CD4-positive, alpha-beta T cell treated with Interferon gamma for 1 hour (primary cell): ENCODE data around the gene NFKBIB.

Experiments
- DNase-seq: peaks from one replicate; pipeline ENCODE4 v3.0.0-alpha.2; 2020

NFKBIB gene

GRCh38 chr19:38907670-38908069, 7.9 kb downstream of the NFKBIB start:
- no peak for DNase-seq

GRCh38 chr19:38908911-38909310, 9.1 kb downstream of the NFKBIB start:
- no peak for DNase-seq

GRCh38 chr19:38910488-38910887, 10.7 kb downstream of the NFKBIB start:
- no peak for DNase-seq

- DNase-seq: no peak
Observed at GRCh38 chr19:38911388-38912001, 11.7 kb downstream of the NFKBIB start.

GRCh38 chr19:38912600-38913514, 13.1 kb downstream of the NFKBIB start:
- no peak for DNase-seq

GRCh38 chr19:38913958-38914357, 14.2 kb downstream of the NFKBIB start:
- no peak for DNase-seq

- no peak for DNase-seq
Observed at GRCh38 chr19:38915329-38916321, 15.9 kb downstream of the NFKBIB start.

GRCh38 chr19:38917516-38917915, 17.7 kb downstream of the NFKBIB start:
- DNase-seq: no peak

GRCh38 chr19:38917921-38918491, 18.2 kb downstream of the NFKBIB start:
- DNase-seq: no peak

- DNase-seq: no peak
Observed at GRCh38 chr19:38918526-38918925, 18.8 kb downstream of the NFKBIB start.

GRCh38 chr19:38919837-38920601, 20.2 kb downstream of the NFKBIB start:
- no peak for DNase-seq

- no peak for DNase-seq
Observed at GRCh38 chr19:38920602-38921419, 21.0 kb downstream of the NFKBIB start.

- DNase-seq: no peak
Observed at GRCh38 chr19:38921420-38922274, 21.9 kb downstream of the NFKBIB start.

GRCh38 chr19:38922482-38922881, 22.7 kb downstream of the NFKBIB start:
- DNase-seq: no peak

- peak; percentile 52 for DNase-seq
Observed at GRCh38 chr19:38924388-38924787, 24.6 kb downstream of the NFKBIB start.

GRCh38 chr19:38928391-38929001, 28.7 kb downstream of the NFKBIB start:
- DNase-seq: no peak

GRCh38 chr19:38929929-38930775, 30.4 kb downstream of the NFKBIB start, which contains the start of gene SARS2:
Gene SARS2, minus strand, starts transcription at chr19:38930763. Its CDS starts 27 bp downstream, at chr19:38930736.
- DNase-seq: peak; percentile 93

- DNase-seq: peak; percentile 99
Observed at GRCh38 chr19:38930776-38931520, 31.2 kb downstream of the NFKBIB start, which contains the start of gene MRPS12. Gene MRPS12, plus strand, starts transcription at chr19:38930944. Its CDS starts 351 bp downstream, at chr19:38931295.
